ENCODE data around the gene PLEKHA5.

Gene PLEKHA5

DNA sequence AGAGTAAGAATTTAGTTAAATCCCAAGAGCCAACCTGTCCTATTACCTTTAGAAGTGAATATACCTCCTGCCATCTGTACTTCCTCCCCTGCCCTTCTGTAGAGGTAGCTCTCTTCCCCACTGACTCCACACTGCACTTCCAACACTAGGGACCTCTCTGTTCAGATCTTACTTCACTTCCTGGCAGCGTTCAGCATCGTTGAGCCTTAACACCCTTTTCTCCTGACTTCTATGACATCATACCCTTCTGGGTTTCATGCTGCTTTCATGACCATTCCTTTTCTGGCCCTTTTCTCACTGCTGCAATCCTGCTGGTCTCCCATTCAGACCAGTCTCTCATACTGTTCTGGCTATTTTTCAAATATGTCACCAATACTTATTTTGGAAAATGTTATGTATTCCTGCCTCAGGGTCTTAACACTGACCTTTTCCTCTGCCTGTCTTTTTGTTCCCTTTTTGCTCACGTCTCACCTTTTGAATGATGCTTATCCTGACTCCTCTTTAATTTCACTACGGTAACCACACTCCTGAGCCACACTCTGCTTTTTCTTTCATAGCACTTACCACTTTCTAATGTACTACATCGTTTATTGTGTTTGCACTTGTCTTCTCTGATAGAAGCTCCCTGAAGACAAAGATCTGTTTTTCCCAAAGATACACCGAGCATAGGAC, 67.6 kb downstream of the PLEKHA5 start:
- Histone ChIP-seq H3K4me1 (ENCODE audit: control insufficient read depth, insufficient read depth, low read length) (peaks cover 4% of the 10 kb centered on the region), H3K9me3 (ENCODE audit: control insufficient read depth, low read length) (no peaks in the 10 kb centered on the region), H3K36me3 (ENCODE audit: control insufficient read depth, insufficient read depth, low read length) (no peaks in the 10 kb centered on the region), H3K27me3 (ENCODE audit: control insufficient read depth, insufficient read depth, low read length, poor library complexity, severe bottlenecking) (no peaks in the 10 kb centered on the region), H3K4me3 (ENCODE audit: insufficient read depth, low read depth, low read length) (no peak overlapping the region), H3K27ac (ENCODE audit: insufficient read depth, low read depth, low read length, poor library complexity, severe bottlenecking) (no peak overlapping the region)
- 68 to 71% methylated on average over 6 of the region's 6 CpGs for WGBS, 2 experiments

GRCh38 chr12:19198272-19198671, 68.7 kb downstream of the PLEKHA5 start:
- no peaks in the 10 kb centered on the region for H3K27me3 ChIP-seq (ENCODE audit: control insufficient read depth, insufficient read depth, low read length, poor library complexity, severe bottlenecking)
- no peak overlapping the region for H3K4me3 ChIP-seq (ENCODE audit: insufficient read depth, low read depth, low read length)
- H3K27ac ChIP-seq (ENCODE audit: insufficient read depth, low read depth, low read length, poor library complexity, severe bottlenecking): no peak overlapping the region
- H3K4me1 ChIP-seq (ENCODE audit: control insufficient read depth, insufficient read depth, low read length): peaks cover 4% of the 10 kb centered on the region
- H3K36me3 ChIP-seq (ENCODE audit: control insufficient read depth, insufficient read depth, low read length): no peaks in the 10 kb centered on the region
- no peaks in the 10 kb centered on the region for H3K9me3 ChIP-seq (ENCODE audit: control insufficient read depth, low read length)
- 50 to 70% methylated on average over 2 of the region's 2 CpGs for WGBS, 2 experiments

- Histone ChIP-seq H3K9me3 (ENCODE audit: control insufficient read depth, low read length) (no peaks in the 10 kb centered on the region), H3K36me3 (ENCODE audit: control insufficient read depth, insufficient read depth, low read length) (no peaks in the 10 kb centered on the region), H3K4me1 (ENCODE audit: control insufficient read depth, insufficient read depth, low read length) (peaks cover 4% of the 10 kb centered on the region), H3K4me3 (ENCODE audit: insufficient read depth, low read depth, low read length) (no peak overlapping the region), H3K27ac (ENCODE audit: insufficient read depth, low read depth, low read length, poor library complexity, severe bottlenecking) (no peak overlapping the region), H3K27me3 (ENCODE audit: control insufficient read depth, insufficient read depth, low read length, poor library complexity, severe bottlenecking) (no peaks in the 10 kb centered on the region)
- 90 to 100% methylated on average over 1 of the region's 1 CpG for WGBS, 2 experiments
Measured at GRCh38 chr12:19199332-19199731, 69.8 kb downstream of the PLEKHA5 start.

DNA sequence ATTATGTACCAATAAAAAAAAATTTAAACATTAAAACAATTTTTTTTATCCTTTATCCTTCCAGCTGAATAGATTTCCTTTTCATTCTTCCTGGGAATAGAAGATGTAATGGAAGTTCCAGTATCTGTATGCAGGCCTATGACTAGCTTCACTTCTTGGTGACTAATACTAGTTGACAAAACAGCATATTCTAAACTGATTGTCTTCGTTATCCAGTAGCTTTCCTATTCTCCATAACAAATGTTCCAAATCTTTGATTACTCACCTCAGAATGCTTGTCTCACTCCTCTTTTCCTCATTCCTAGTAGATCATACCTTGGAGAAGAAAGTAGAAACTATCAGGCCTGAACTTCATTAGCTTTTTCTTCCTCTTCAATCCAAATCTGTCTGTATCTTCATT, 70.7 kb downstream of the PLEKHA5 start:
- Histone ChIP-seq H3K27ac (ENCODE audit: insufficient read depth, low read depth, low read length, poor library complexity, severe bottlenecking) (no peak overlapping the region), H3K4me3 (ENCODE audit: insufficient read depth, low read depth, low read length) (no peak overlapping the region), H3K27me3 (ENCODE audit: control insufficient read depth, insufficient read depth, low read length, poor library complexity, severe bottlenecking) (no peaks in the 10 kb centered on the region), H3K9me3 (ENCODE audit: control insufficient read depth, low read length) (no peaks in the 10 kb centered on the region), H3K4me1 (ENCODE audit: control insufficient read depth, insufficient read depth, low read length) (peaks cover 4% of the 10 kb centered on the region), H3K36me3 (ENCODE audit: control insufficient read depth, insufficient read depth, low read length) (no peaks in the 10 kb centered on the region)
- 91 to 100% methylated on average over 1 of the region's 1 CpG for WGBS, 2 experiments

GRCh38 chr12:19201661-19202060, 72.1 kb downstream of the PLEKHA5 start:
- no peak overlapping the region for H3K27ac ChIP-seq (ENCODE audit: insufficient read depth, low read depth, low read length, poor library complexity, severe bottlenecking)
- 92 to 95% methylated on average over 2 to 3 of the region's 3 CpGs for WGBS, 2 experiments
- H3K36me3 ChIP-seq (ENCODE audit: control insufficient read depth, insufficient read depth, low read length): no peaks in the 10 kb centered on the region
- H3K4me1 ChIP-seq (ENCODE audit: control insufficient read depth, insufficient read depth, low read length): peaks cover 3% of the 10 kb centered on the region
- no peaks in the 10 kb centered on the region for H3K9me3 ChIP-seq (ENCODE audit: control insufficient read depth, low read length)
- H3K4me3 ChIP-seq (ENCODE audit: insufficient read depth, low read depth, low read length): no peak overlapping the region
- H3K27me3 ChIP-seq (ENCODE audit: control insufficient read depth, insufficient read depth, low read length, poor library complexity, severe bottlenecking): no peaks in the 10 kb centered on the region

DNA sequence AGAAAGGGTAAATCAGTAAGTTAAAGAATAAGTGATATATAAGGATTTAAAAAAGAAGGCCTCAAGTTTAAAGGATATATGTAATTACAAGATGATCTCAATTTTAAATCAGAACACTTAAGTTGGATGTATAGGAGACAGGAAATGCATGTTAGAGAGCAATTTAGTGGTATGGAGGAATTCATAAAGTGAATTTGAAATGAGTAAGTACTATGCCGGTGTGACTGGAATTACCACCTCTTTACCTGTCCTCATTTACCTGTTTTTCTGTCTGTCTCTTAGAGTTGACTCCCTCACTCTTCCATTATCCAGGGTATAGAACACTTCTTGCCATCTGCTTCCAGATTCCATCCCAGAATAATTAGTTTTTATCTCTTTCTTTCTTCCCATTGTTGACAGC, 73.5 kb downstream of the PLEKHA5 start:
- H3K4me1 ChIP-seq (ENCODE audit: control insufficient read depth, insufficient read depth, low read length): no peaks in the 10 kb centered on the region
- WGBS, 2 experiments: 90 to 95% methylated on average over 1 of the region's 1 CpG
- H3K27ac ChIP-seq (ENCODE audit: insufficient read depth, low read depth, low read length, poor library complexity, severe bottlenecking): no peak overlapping the region
- no peaks in the 10 kb centered on the region for H3K36me3 ChIP-seq (ENCODE audit: control insufficient read depth, insufficient read depth, low read length)
- no peaks in the 10 kb centered on the region for H3K9me3 ChIP-seq (ENCODE audit: control insufficient read depth, low read length)
- H3K27me3 ChIP-seq (ENCODE audit: control insufficient read depth, insufficient read depth, low read length, poor library complexity, severe bottlenecking): no peaks in the 10 kb centered on the region
- no peak overlapping the region for H3K4me3 ChIP-seq (ENCODE audit: insufficient read depth, low read depth, low read length)

DNA sequence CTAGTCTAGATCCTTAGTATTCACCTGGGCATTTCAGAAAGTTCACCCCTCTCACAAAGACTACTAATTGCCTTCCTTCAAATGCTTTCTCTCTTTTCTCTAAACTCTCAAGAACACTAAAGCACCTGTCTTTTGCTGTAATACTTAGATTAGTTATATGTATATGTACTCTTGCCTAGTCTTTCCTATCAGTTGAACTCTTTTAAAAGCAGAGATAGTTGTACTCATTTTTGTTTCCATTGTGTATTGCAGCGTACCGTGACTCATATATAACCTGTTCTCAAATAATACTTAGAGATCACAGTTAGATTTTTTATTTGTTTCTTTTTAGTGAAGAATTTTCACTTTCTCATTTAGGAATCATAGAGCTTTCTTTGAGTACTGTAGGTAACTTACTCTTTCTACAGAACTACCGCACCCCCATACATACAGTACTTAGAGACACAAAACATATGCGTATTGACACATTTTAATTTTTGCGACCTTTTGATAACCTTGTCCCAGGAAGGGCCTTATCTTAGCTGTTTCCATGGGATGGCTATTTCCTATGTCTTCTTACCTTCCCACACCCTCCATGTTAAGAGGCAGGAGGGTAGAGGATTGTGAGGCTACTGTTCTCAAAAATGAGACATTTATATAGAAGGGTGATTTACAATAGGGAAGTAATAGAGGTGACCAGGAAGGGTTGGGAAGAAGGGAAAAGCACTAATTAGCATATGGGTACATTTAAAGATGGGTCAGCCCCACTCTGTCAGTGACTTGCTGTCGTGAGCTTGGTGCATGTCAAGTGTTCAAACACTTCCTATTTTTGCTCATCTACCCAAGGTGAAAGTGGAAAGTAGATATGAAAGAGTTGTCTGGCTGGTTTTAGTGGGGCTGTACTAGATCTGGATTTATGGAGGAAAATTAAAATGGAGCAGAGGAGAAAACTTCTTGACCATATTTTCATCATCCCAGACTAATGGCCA, 74.3 kb downstream of the PLEKHA5 start:
- Histone ChIP-seq H3K9me3 (ENCODE audit: control insufficient read depth, low read length) (no peaks in the 10 kb centered on the region), H3K36me3 (ENCODE audit: control insufficient read depth, insufficient read depth, low read length) (peaks cover 6% of the 10 kb centered on the region), H3K27ac (ENCODE audit: insufficient read depth, low read depth, low read length, poor library complexity, severe bottlenecking) (no peak overlapping the region), H3K4me1 (ENCODE audit: control insufficient read depth, insufficient read depth, low read length) (no peaks in the 10 kb centered on the region), H3K4me3 (ENCODE audit: insufficient read depth, low read depth, low read length) (no peak overlapping the region), H3K27me3 (ENCODE audit: control insufficient read depth, insufficient read depth, low read length, poor library complexity, severe bottlenecking) (no peaks in the 10 kb centered on the region)
- 89 to 91% methylated on average over 4 of the region's 6 CpGs for WGBS, 2 experiments

- Histone ChIP-seq H3K27ac (ENCODE audit: insufficient read depth, low read depth, low read length, poor library complexity, severe bottlenecking) (no peak overlapping the region), H3K36me3 (ENCODE audit: control insufficient read depth, insufficient read depth, low read length) (peaks cover 10% of the 10 kb centered on the region), H3K9me3 (ENCODE audit: control insufficient read depth, low read length) (no peaks in the 10 kb centered on the region), H3K4me1 (ENCODE audit: control insufficient read depth, insufficient read depth, low read length) (no peaks in the 10 kb centered on the region), H3K27me3 (ENCODE audit: control insufficient read depth, insufficient read depth, low read length, poor library complexity, severe bottlenecking) (no peaks in the 10 kb centered on the region), H3K4me3 (ENCODE audit: insufficient read depth, low read depth, low read length) (no peak overlapping the region)
- WGBS, 2 experiments: 66 to 67% methylated on average over 4 of the region's 4 CpGs
Measured at GRCh38 chr12:19205120-19205519, 75.6 kb downstream of the PLEKHA5 start.

- WGBS, 2 experiments: 100% methylated on average over 1 of the region's 4 CpGs
- H3K9me3 ChIP-seq (ENCODE audit: control insufficient read depth, low read length): no peaks in the 10 kb centered on the region
- H3K27me3 ChIP-seq (ENCODE audit: control insufficient read depth, insufficient read depth, low read length, poor library complexity, severe bottlenecking): no peaks in the 10 kb centered on the region
- H3K36me3 ChIP-seq (ENCODE audit: control insufficient read depth, insufficient read depth, low read length): peaks cover 13% of the 10 kb centered on the region
- no peak overlapping the region for H3K4me3 ChIP-seq (ENCODE audit: insufficient read depth, low read depth, low read length)
- H3K27ac ChIP-seq (ENCODE audit: insufficient read depth, low read depth, low read length, poor library complexity, severe bottlenecking): no peak overlapping the region
- H3K4me1 ChIP-seq (ENCODE audit: control insufficient read depth, insufficient read depth, low read length): no peaks in the 10 kb centered on the region
Measured at GRCh38 chr12:19206493-19207077, 77.1 kb downstream of the PLEKHA5 start.

DNA sequence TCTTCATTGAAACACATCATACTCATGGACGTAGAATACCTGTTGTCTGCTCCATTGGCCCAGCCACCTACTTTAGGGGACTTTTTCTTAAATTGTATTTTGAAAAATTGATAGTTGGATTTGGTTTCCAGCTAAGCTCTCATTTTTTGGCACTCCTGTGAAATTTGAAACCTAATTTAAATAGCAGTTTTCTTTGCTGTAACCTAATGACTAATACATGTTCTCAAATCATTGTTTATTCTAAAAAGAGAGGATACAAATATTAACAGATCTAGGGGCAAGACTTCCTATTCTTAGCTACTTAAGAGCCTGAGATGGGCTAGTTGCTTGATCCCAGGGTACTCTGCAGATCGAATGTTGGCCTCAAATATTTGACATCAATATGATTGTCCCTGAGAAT, 78.9 kb downstream of the PLEKHA5 start:
- WGBS, 2 experiments: 100% methylated on average over 1 of the region's 2 CpGs
- Histone ChIP-seq H3K27ac (ENCODE audit: insufficient read depth, low read depth, low read length, poor library complexity, severe bottlenecking) (no peak overlapping the region), H3K36me3 (ENCODE audit: control insufficient read depth, insufficient read depth, low read length) (peaks cover 13% of the 10 kb centered on the region), H3K27me3 (ENCODE audit: control insufficient read depth, insufficient read depth, low read length, poor library complexity, severe bottlenecking) (no peaks in the 10 kb centered on the region), H3K4me3 (ENCODE audit: insufficient read depth, low read depth, low read length) (no peak overlapping the region), H3K4me1 (ENCODE audit: control insufficient read depth, insufficient read depth, low read length) (no peaks in the 10 kb centered on the region), H3K9me3 (ENCODE audit: control insufficient read depth, low read length) (no peaks in the 10 kb centered on the region)

Measured in ectodermal cell (in vitro differentiated cells).